Left lung (tissue), 10 donors: ENCODE results near the gene DET1. TPM values are rescaled to one million over a fixed set of nuclear protein-coding genes. Genes with fewer than 3 reads are reported as not detected.
"Not testable (repeated sequence)": the region's sequence is repeated elsewhere in the genome, so short reads cannot be mapped to it uniquely, and the experiment has no call there.

Experiments used
- ATAC-seq: fragments of 200-7000 bp; cut with Tn5 transposase; one replicate; pipeline ENCODE4 v1.9.1; 2020; ENCODE audit warnings: moderate library complexity
- DNase-seq, 4 donors: peaks; one replicate each; pipeline ENCODE4 v3.0.0-alpha.2; 2013 to 2020
- H3K27ac ChIP-seq, 2 donors: fragments of 200-600 bp; sonication (generic) in 1 of 2; one replicate each; pipeline versions ENCODE4 v1.5.0 to v1.8.0; 2020 to 2021
- H3K27me3 ChIP-seq, 2 donors: fragments of 200-600 bp; sonication (generic) in 1 of 2; one replicate each; pipeline versions ENCODE4 v1.5.0 to v1.8.0; 2020 to 2021
- H3K36me3 ChIP-seq, 2 donors: fragments of 200-600 bp; sonication (generic) in 1 of 2; one replicate each; pipeline versions ENCODE4 v1.5.0 to v1.8.0; 2020 to 2021
- H3K4me1 ChIP-seq, 2 donors: fragments of 200-600 bp; one replicate each; pipeline ENCODE4 v1.8.0; 2021
- H3K4me3 ChIP-seq, 2 donors: fragments of 200-600 bp; sonication (generic) in 1 of 2; one replicate each; pipeline versions ENCODE4 v1.5.0 to v1.8.0; 2020 to 2021; ENCODE audit warnings: mild to moderate bottlenecking in 1 of 2
- H3K9me3 ChIP-seq, 2 donors: fragments of 200-600 bp; sonication (generic) in 1 of 2; one replicate each; pipeline versions ENCODE4 v1.5.0 to v1.8.0; 2020 to 2021
- CTCF ChIP-seq, 2 donors: fragments of 200-600 bp; sonication (generic) in 1 of 2; IDR thresholded peaks; one replicate each; pipeline versions ENCODE4 v1.5.0 to v1.8.0; 2021; ENCODE audit warnings: antibody characterized with exemption in 2 of 2
- intact Hi-C, 2 donors: fragments of 100-400 bp; cut with DNase I; formaldehyde crosslinking; loops; one replicate each; pipeline versions ENCODE4 v1.11.2 to v1.14.2; 2022
- polyA plus RNA-seq, 6 donors: library from polyadenylated mRNA; unstranded; fragments of 120-200 nt; gene quantifications; one replicate each; pipeline ENCODE4 v1.2.1, GENCODE V29; 2013; ENCODE audit not compliant: insufficient read length in 6 of 6
- total RNA-seq, 2 donors: library from RNA; stranded (reverse); fragmentation: NEBNext Ultra II Directional; extraction: Animal tissue kit (Norgen Biotek cat#: 25700); gene quantifications; one replicate each; pipeline ENCODE4 v1.2.1, GENCODE V29; 2021
- donor health status: DM: no; HTN: yes; CAD: no.
- donor health status: DM: no; HTN: no; CAD: no.

The DET1 gene
- total and polyA plus RNA-seq, 8 donors = 4.0 to 17.7 (median 15.7) TPM

- DNase-seq (no peak), ATAC-seq (no peak)
- H3K4me3 ChIP-seq = no peak overlapping the region
- no peak overlapping the region for H3K27ac ChIP-seq
- H3K4me1 ChIP-seq = peaks cover 0 to 5% of the 10 kb centered on the region in 2 donors
- no peak for TF ChIP-seq CTCF (IDR thresholded peaks at IDR 0.05)
- intact Hi-C loops = no loop called here
- no peaks in the 10 kb centered on the region for H3K27me3 ChIP-seq
- no peaks in the 10 kb centered on the region for H3K9me3 ChIP-seq
- no peaks in the 10 kb centered on the region for H3K36me3 ChIP-seq
These were observed 3.3 kb downstream of the DET1 start for GRCh38 chr15:88543065-88543776.

GRCh38 chr15:88542342-88542733 lies 4.1 kb downstream of the DET1 start:
- Histone ChIP-seq H3K4me1 (peaks cover 0 to 5% of the 10 kb centered on the region in 2 donors), H3K27me3 (no peaks in the 10 kb centered on the region), H3K4me3 (no peak overlapping the region), H3K27ac (no peak overlapping the region), H3K9me3 (no peaks in the 10 kb centered on the region), H3K36me3 (no peaks in the 10 kb centered on the region)
- DNase-seq (no peak), ATAC-seq (no peak)
- intact Hi-C loops = no loop called here
- no peak for TF ChIP-seq CTCF (IDR thresholded peaks at IDR 0.05)

- intact Hi-C loops = no loop called here
- Histone ChIP-seq H3K27me3 (no peaks in the 10 kb centered on the region), H3K4me3 (no peak overlapping the region), H3K4me1 (peaks cover 0 to 3% of the 10 kb centered on the region in 2 donors), H3K36me3 (no peaks in the 10 kb centered on the region), H3K27ac (no peak overlapping the region), H3K9me3 (no peaks in the 10 kb centered on the region)
- ATAC-seq = no peak
- no peak for TF ChIP-seq CTCF (IDR thresholded peaks at IDR 0.05)
- peak in 1 of 4 donors; percentile 62 for DNase-seq
These were observed 4.7 kb downstream of the DET1 start for GRCh38 chr15:88541709-88542341.

GRCh38 chr15:88541111-88541510 lies 5.4 kb downstream of the DET1 start:
- intact Hi-C loops = not testable (repeated sequence)

GRCh38 chr15:88540350-88540749 lies 6.1 kb downstream of the DET1 start:
- ATAC-seq, H3K4me3 ChIP-seq, H3K27ac ChIP-seq, H3K9me3 ChIP-seq, H3K4me1 ChIP-seq, intact Hi-C loops, H3K27me3 ChIP-seq, H3K36me3 ChIP-seq, DNase-seq: not testable (repeated sequence)

More at GRCh38 chr15:88541111-88541510, 5.4 kb downstream of the DET1 start:
- H3K27ac ChIP-seq, ATAC-seq, H3K4me1 ChIP-seq, DNase-seq, H3K9me3 ChIP-seq, H3K4me3 ChIP-seq, H3K27me3 ChIP-seq, H3K36me3 ChIP-seq: not testable (repeated sequence)

- Histone ChIP-seq H3K4me1 (no peaks in the 10 kb centered on the region), H3K4me3 (no peak overlapping the region), H3K27me3 (no peaks in the 10 kb centered on the region), H3K27ac (no peak overlapping the region), H3K9me3 (no peaks in the 10 kb centered on the region), H3K36me3 (no peaks in the 10 kb centered on the region)
- intact Hi-C loops = no loop called here
- ATAC-seq = no peak
- TF ChIP-seq CTCF (IDR thresholded peaks at IDR 0.05) = no peak
- peak in 1 of 4 donors; percentile 5 for DNase-seq
These were observed 7.0 kb downstream of the DET1 start for GRCh38 chr15:88539441-88539840.
